Measurements from ENCODE around the gene RSRP1. TPM values are rescaled to one million over a fixed set of nuclear protein-coding genes. Genes with fewer than 3 reads are reported as not detected.
A peak's percentile ranks its signal among the peaks of the same experiment; 100 is the strongest.

The RSRP1 gene
- total and polyA plus RNA-seq, 2 of the 13 experiments (the other 11 are each of a cell fraction or from before 2014, with no cell fraction given), result 43.9 to 52.8 TPM

DNA sequence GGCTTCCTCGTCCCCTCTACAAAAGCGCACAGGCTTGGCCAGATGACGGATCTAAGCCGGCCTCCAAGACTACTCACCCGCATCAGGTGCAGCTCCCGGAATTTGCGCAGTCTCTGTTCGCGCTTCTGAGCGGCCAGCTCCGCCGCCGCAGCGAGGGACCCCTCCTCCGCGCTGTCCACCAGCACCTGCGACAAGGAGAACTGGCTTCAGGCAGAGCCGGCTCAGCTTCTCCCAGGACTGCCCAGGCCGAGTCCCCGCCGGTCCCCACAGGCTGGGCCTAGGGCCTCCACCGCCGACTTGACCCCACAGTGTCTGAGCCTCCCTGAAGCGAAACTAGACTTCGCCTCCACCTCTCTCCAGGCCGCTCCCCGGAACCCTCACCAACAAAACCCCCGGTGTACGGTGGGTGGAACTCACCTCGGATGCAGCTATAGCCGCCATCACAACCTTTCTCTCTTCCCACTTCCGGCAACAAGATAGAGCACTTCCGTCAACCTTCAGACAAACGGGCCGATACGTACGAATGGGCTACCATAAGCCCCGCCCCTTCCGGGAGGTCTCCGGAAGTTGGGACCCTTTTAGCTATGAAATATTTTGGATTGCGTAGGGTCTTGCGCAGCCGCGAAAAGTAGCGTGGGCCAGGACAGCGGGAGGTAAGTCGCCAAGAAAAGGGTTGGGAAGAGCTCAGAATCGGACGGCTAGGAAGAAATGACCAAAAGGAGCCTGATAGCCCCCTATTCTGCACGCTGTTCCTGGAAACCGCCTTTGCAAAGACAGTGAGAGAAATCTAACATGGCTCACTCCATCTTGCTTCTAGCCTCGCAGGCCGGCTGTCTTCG is 15.0 kb downstream of the RSRP1 start, which contains the start of gene SYF2 (continued):
- TF ChIP-seq FOXP1 (IDR thresholded peaks at IDR 0.05) (no peak), FOXP1 (CRISPR knock-in tag; IDR thresholded peaks at IDR 0.05) (no peak), ZMAT3 (CRISPR knock-in tag; conservative IDR thresholded peaks at IDR 0.05) (0 out of 2 replicates have a peak, but pooled peaks have one; percentile 79), MXI1 (IDR thresholded peaks at IDR 0.05; ENCODE audit: borderline replicate concordance, low read depth, low read length) (peak; percentile 37; the same call in 1 of the 3 replicates), SMAD3 (CRISPR knock-in tag; IDR thresholded peaks at IDR 0.05) (peak; percentile 58; the same call in 1 of the 2 replicates), U2AF2 (IDR thresholded peaks at IDR 0.05; ENCODE audit: low read depth, low read length) (no peak), CHD4 (IDR thresholded peaks at IDR 0.05; ENCODE audit: borderline replicate concordance, low read length) (no peak), ZNF180 (CRISPR knock-in tag; IDR thresholded peaks at IDR 0.05; ENCODE audit: borderline replicate concordance, low read depth) (no peak), MAZ (IDR thresholded peaks at IDR 0.05; ENCODE audit: borderline replicate concordance, low read depth, low read length) (no peak), MAZ (CRISPR knock-in tag; IDR thresholded peaks at IDR 0.05; ENCODE audit: low read depth) (peak; percentile 64), ZNF614 (CRISPR knock-in tag; IDR thresholded peaks at IDR 0.05; ENCODE audit: borderline replicate concordance) (peak; percentile 29; the same call in 1 of the 2 replicates), ZNF569 (CRISPR knock-in tag; IDR thresholded peaks at IDR 0.05; ENCODE audit: borderline replicate concordance) (no peak), SOX13 (IDR thresholded peaks at IDR 0.05) (no peak), SOX13 (CRISPR knock-in tag; conservative IDR thresholded peaks at IDR 0.05 in 1 of 2, IDR thresholded peaks at IDR 0.05 in 1 of 2) (peak in 1 of 2 experiments; percentile 31; a peak in 2 of 4 replicates), TBX2 (CRISPR knock-in tag; IDR thresholded peaks at IDR 0.05; ENCODE audit: borderline replicate concordance) (peak; percentile 87), HOXD1 (CRISPR knock-in tag; IDR thresholded peaks at IDR 0.05) (0 out of 2 replicates have a peak, but pooled peaks have one; percentile 34), PITX1 (CRISPR knock-in tag; IDR thresholded peaks at IDR 0.05) (peak; percentile 72; the same call in 1 of the 2 replicates), RFXAP (CRISPR knock-in tag; IDR thresholded peaks at IDR 0.05; ENCODE audit: borderline replicate concordance) (0 out of 2 replicates have a peak, but pooled peaks have one; percentile 55), AGO2 (optimal IDR thresholded peaks at IDR 0.05; ENCODE audit: low read depth, low read length) (peak; percentile 54)
- TF ChIP-seq, protein P1, sequence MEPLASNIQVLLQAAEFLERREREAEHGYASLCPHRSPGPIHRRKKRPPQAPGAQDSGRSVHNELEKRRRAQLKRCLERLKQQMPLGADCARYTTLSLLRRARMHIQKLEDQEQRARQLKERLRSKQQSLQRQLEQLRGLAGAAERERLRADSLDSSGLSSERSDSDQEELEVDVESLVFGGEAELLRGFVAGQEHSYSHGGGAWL (CRISPR knock-in tag; IDR thresholded peaks at IDR 0.05), result peak; percentile 66
- TF ChIP-seq, protein P2, sequence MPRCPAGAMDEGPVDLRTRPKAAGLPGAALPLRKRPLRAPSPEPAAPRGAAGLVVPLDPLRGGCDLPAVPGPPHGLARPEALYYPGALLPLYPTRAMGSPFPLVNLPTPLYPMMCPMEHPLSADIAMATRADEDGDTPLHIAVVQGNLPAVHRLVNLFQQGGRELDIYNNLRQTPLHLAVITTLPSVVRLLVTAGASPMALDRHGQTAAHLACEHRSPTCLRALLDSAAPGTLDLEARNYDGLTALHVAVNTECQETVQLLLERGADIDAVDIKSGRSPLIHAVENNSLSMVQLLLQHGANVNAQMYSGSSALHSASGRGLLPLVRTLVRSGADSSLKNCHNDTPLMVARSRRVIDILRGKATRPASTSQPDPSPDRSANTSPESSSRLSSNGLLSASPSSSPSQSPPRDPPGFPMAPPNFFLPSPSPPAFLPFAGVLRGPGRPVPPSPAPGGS (CRISPR knock-in tag; IDR thresholded peaks at IDR 0.05), result peak; percentile 21; the same call in 1 of the 2 replicates
- TF ChIP-seq, protein P3, sequence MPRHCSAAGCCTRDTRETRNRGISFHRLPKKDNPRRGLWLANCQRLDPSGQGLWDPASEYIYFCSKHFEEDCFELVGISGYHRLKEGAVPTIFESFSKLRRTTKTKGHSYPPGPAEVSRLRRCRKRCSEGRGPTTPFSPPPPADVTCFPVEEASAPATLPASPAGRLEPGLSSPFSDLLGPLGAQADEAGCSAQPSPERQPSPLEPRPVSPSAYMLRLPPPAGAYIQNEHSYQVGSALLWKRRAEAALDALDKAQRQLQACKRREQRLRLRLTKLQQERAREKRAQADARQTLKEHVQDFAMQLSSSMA (CRISPR knock-in tag; IDR thresholded peaks at IDR 0.05), result peak; percentile 67; the same call in 1 of the 2 replicates
- TF ChIP-seq, protein P4, sequence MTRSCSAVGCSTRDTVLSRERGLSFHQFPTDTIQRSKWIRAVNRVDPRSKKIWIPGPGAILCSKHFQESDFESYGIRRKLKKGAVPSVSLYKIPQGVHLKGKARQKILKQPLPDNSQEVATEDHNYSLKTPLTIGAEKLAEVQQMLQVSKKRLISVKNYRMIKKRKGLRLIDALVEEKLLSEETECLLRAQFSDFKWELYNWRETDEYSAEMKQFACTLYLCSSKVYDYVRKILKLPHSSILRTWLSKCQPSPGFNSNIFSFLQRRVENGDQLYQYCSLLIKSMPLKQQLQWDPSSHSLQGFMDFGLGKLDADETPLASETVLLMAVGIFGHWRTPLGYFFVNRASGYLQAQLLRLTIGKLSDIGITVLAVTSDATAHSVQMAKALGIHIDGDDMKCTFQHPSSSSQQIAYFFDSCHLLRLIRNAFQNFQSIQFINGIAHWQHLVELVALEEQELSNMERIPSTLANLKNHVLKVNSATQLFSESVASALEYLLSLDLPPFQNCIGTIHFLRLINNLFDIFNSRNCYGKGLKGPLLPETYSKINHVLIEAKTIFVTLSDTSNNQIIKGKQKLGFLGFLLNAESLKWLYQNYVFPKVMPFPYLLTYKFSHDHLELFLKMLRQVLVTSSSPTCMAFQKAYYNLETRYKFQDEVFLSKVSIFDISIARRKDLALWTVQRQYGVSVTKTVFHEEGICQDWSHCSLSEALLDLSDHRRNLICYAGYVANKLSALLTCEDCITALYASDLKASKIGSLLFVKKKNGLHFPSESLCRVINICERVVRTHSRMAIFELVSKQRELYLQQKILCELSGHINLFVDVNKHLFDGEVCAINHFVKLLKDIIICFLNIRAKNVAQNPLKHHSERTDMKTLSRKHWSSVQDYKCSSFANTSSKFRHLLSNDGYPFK (CRISPR knock-in tag; IDR thresholded peaks at IDR 0.05; ENCODE audit: borderline replicate concordance), result peak; percentile 62; the same call in 1 of the 2 replicates
